Measurements from ENCODE around the gene FGF19. TPM values are rescaled to one million over a fixed set of nuclear protein-coding genes. Genes with fewer than 3 reads are reported as not detected.

Gene FGF19
- total and polyA plus RNA-seq, 8 donors = not detected

- Histone ChIP-seq H3K9me3 (no peaks in the 10 kb centered on the region), H3K27me3 (peaks cover 0 to 21% (median 0%) of the 10 kb centered on the region in 3 donors), H3K4me1 (peaks cover 8 to 16% (median 14%) of the 10 kb centered on the region in 4 donors), H3K36me3 (peaks cover 14 to 92% (median 76%) of the 10 kb centered on the region in 4 donors), H3K4me3 (no peak overlapping the region), H3K27ac (no peak overlapping the region)
- TF ChIP-seq EP300 (IDR thresholded peaks at IDR 0.05) (no peak), POLR2AphosphoS5 (IDR thresholded peaks at IDR 0.05) (no peak)
- TF ChIP-seq, protein P1, sequence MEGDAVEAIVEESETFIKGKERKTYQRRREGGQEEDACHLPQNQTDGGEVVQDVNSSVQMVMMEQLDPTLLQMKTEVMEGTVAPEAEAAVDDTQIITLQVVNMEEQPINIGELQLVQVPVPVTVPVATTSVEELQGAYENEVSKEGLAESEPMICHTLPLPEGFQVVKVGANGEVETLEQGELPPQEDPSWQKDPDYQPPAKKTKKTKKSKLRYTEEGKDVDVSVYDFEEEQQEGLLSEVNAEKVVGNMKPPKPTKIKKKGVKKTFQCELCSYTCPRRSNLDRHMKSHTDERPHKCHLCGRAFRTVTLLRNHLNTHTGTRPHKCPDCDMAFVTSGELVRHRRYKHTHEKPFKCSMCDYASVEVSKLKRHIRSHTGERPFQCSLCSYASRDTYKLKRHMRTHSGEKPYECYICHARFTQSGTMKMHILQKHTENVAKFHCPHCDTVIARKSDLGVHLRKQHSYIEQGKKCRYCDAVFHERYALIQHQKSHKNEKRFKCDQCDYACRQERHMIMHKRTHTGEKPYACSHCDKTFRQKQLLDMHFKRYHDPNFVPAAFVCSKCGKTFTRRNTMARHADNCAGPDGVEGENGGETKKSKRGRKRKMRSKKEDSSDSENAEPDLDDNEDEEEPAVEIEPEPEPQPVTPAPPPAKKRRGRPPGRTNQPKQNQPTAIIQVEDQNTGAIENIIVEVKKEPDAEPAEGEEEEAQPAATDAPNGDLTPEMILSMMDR (IDR thresholded peaks at IDR 0.05) = no peak
- WGBS, 5 donors = 87 to 90% (median 89%) methylated on average over 36 to 37 of the region's 37 CpGs
- intact Hi-C loops (cut with DNase I; ENCODE audit: low total_unique reads) = loop anchor here (5.0 to 10.0 kb wide), 2 partner anchors 364 to 547 kb away; no protein-coding TSS in a partner anchor
- no peak for DNase-seq
Observed at GRCh38 chr11:69648679-69649575, 54.9 kb downstream of the FGF19 start.

Other genes starting within 250 kb of the FGF19 start
- gene LINC01488, start 222.4 kb downstream of the FGF19 start, total RNA-seq = not detected
- not detected for gene LINC01488, start 222.4 kb downstream of the FGF19 start, polyA plus RNA-seq
- gene CCND1, start 62.9 kb downstream of the FGF19 start, total RNA-seq = 100 to 1,000 TPM in 3 of 5 donors, 10 to 100 TPM in 2; 24.1 to 293 (median 141) TPM
- 10 to 100 TPM; 17.6 to 44.6 (median 33.7) TPM for gene CCND1, start 62.9 kb downstream of the FGF19 start, polyA plus RNA-seq
- gene LTO1, start 28.7 kb downstream of the FGF19 start, total RNA-seq = 100 to 1,000 TPM in 1 of 5 donors, 10 to 100 TPM in 3, 1 to 10 TPM in 1; 2.3 to 107 (median 37.6) TPM
- gene LTO1, start 28.7 kb downstream of the FGF19 start, polyA plus RNA-seq = 10 to 100 TPM; 14.2 to 23.1 (median 22.6) TPM
- not detected for gene FGF4, start 71.3 kb upstream of the FGF19 start, total RNA-seq
- not detected for gene FGF4, start 71.3 kb upstream of the FGF19 start, polyA plus RNA-seq
- gene FGF3, start 115.4 kb upstream of the FGF19 start, total RNA-seq = not detected
- gene FGF3, start 115.4 kb upstream of the FGF19 start, polyA plus RNA-seq = not detected